Activated CD4-positive, alpha-beta T cell treated with anti-CD3 and anti-CD28 coated beads, Interleukin-10, Interleukin-2, amounts not matched to agents 100 ng/mL and 50 ng/mL, durations not matched to agents 16 hours and 8 hours (primary cell): ENCODE measurements around the gene VSTM2B.

ENCODE experiments used
- DNase-seq: peaks from one replicate; pipeline ENCODE4 v3.0.0-alpha.2; 2020

VSTM2B gene

DNA sequence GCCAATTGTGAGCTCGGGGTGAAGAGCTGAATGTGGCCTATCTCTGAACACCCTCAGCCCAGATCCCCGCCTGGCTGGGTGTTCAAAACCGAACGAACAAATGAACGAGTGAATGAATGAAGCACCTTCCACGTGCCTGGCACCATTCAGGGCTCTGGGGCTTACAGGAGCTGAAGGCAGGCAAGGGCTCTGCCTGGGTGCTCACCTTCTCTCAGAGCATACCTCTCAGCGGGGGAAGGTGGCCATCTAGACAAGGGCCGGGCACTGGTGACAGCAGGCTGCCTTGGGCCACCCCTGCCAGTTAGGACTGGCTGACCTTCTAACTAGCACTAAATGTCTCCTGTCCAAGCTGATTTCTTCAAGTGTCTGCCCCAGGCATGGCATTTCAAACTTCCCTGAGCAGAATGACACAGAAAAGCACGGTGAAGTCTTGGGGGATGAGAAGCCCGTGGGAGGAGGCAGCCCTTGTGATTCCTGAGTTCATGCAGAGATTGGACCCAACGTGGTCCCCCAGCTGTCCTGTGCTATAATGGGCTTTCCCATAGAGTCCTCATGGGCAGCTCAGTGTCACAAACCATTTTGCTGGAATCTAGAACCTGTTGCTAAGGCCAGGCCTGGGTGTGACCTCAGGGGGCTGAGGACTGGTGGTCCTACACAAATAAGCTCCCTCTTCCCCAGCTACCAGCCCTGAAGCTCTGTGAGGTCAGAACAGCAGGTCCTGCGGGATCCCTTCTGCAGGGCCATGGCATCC is 27.9 kb upstream of the VSTM2B start:
- DNase-seq: no peak

DNA sequence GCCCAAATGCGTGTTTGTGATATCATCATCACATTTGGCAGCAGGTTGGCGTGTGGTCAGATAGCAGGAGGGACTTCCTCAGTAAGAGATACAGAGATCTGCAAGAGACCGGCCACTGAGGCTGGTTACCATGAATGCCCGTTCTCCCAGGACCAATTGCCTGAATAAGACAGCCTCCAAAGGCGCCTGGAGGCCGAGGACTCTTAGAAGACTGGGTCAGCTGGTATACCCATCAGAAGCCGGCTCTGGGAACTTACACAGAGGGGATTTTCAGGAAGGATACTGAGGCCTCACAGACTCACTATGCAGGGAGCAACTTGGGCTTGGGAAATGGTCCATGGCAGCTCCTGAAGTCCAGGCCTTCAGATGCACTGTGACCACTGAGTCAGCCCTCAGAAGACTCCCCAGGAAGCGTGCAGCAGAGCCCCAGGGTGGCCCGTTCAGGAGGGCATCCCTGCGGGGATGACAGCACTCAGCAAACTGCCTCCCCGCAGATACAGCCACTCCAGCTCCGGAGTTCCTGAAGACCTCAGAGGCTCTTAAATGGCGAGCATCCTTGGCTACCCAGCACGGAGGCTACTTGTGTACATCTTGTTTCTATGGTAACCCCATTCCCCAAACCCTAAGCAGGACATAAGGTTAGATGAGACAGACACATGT is 26.4 kb upstream of the VSTM2B start:
- DNase-seq: no peak

DNA sequence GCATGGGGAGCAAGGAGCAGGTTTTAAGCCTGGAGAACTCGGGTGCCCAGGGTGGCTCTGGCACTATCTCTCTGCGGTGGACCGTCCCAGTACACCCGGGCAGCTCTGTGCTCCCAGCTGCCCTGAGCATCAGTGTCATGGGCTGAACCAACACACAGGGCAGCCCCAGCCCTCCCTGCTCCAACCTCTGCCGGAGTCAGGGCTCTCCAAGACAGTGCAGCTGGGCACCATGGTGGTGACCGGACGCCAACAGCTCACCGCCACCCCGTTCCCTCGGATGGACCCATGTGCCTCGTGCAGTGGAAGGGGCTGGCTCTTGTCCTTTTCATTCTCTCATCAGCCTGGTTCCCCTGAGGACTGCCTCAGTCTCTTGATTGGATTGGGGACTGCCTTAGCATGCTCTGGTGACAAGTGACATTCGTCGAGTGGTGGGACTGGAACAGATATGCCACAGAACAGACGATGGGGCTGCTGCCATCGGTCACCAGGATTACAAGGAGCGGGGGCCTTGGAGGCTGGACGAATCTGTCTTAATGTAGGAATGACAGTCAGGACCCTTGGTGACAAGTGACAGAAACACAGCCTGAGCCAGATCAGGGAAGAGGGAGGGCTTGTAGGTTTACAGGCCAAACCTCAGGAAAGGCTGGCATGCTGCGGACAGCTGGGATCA is 25.7 kb upstream of the VSTM2B start:
- no peak for DNase-seq

DNA sequence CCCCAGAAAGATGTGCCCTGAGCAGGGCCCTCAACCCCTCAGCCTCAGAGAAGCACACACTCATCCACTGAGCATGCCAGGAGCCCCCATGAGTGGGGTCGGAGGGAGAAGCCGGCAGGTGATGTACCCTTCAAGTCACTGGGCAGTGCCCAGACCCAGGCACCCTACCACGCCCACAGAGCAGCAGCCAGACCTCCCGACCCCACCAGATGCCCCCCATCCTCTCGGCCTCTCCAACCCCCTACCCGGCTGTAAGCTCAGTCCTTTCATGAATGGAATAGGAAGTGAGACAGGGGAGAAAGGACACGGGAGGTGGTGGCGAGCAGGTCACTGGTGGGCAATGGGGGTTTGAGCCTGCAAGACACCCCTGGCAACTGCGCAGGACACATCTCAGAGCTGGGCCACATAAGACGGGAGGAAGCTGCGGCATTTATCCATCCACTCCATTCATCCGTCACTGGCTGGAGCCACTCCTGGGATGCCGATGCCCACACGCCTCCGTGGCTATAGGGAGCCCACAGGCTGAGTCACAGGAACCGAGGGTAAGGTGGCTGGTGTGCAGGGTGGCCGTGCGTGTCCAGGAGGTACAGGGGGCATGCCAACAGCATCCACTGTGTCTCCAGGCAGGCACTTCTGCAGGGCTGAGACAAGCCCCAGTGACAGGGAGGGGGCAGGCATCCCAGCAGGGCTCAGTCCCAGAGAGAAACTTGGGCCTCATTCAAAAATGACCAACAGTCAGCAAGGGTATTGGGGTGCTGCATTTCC is 23.8 kb upstream of the VSTM2B start:
- no peak for DNase-seq

DNA sequence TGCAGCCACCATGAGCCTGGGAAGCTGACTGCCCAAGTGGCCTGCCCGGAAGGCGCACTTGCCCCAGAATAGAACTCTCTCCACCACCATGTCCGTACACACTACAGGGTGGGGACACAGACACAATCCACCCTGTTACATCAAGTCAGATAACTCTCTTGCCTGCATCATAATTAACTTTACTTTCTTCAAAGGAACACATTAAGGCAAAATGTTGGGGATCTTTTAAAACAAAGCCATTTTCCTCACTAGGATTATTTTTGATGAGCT is 23.3 kb upstream of the VSTM2B start:
- DNase-seq: no peak

DNA sequence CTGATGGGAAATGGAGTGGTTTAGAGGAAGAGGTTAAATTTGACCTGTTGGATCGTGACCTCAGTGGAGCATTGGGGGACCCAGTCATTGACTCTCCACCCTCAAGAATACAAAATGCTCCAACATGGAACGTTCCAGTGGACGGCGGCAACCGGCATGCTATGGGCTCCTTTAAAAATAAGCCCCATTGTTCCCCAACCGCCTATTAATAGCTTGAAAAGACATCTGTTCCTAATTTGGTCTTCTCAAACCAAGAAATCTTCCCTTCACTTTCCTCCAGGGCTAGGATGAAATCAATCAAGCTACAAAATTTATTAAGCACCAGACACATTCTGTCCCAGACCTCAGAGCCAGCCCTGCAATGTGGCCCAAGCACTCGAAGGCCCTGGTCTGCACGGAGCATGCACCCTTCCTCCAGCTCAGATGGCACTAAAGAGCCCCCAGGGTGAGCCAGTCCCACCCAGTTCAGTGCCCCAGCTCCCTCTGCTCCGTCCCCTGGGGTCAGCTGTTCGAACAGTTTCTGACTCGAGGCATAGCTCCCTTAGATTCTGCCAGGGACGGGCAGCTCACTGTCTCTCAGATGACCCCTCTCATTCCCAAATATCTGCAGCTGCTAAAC is 22.5 kb upstream of the VSTM2B start:
- no peak for DNase-seq

DNA sequence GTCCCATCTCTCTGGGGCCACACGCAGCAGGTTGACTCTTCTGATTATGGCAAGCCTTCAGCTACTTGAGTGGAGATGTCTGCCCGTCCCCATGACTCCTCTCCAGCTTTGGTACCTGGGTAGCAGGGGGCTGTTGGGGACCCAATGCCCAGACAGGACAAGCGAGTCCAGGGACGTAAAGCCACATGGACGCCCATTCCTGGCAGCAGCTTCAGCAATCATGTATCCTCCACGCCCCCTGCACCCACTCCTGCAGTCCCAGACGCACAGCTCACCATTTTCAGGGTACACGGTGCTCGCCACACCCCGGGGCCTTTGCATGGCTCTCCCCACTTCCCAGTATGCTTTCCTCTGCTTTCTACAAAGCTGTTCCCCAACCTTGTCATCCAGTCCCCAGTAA is 22.0 kb upstream of the VSTM2B start:
- DNase-seq: no peak

DNA sequence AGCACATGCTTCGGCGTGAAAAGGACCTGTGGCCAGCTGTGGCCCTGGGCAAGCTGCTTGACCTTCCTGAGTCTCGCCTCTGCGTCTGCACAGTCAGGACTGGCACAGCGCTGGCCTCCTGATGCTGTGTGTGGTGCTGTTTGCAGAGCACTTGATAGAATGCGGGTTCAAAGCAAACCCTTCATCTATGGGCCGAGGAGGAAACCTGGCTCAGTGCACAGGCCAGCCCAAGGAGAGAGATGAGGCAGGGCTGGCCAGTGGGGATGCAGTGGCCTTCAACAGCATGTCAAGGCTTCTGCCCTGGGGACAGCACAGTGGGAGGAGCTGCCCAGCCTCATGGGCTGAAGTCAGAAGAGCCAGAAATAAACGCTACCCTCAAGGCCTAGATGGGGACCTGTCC is 21.3 kb upstream of the VSTM2B start:
- no peak for DNase-seq

DNA sequence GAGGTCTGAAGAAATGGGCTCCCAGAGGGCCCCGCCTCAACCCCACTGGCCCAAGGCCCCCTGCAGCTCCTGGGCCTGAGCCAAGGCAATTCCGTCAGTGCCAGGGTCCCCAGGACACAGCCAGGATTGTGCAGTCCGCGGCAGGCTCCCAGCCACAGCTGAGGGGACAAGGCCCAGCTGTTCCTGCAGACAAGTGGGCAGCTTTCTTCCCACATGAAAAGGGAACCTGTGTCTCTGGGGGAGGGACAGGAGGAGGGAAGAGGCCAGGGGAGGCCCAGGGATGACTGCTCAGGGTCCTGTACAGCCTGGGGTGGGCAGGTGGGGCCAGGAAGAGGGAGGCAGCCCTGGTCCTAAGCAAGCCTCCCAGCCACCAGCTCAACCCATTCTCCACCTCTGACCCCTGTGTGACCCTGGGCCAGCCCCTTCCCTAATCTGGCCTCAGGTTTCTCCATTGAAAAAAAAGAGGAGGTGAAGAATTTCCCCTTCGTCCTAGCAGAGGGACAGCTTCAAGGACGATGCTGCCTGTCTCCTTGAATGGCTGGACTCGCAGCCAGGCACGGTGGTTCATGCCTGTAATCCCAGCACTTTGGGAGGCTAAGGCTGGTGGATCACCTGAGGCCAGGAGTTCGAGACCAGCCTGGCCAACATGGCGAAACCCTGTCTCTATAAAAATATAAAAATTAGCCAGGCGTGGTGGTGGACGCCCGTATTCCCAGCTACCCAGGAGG is 20.5 kb upstream of the VSTM2B start:
- no peak for DNase-seq

DNA sequence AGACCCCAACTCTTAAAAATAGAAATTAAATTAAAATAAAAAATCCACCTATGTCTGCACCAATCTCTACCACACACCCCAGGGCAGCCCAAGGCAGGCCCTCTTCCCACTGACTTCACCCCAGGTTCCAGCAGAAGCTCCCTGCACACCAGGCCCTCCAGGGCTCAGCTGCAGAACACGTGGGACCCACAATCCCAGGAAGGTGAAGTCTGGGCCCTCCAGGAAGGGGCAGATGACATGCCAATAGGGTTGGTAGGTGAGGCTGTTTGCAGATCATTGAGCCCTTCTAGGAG is 19.2 kb upstream of the VSTM2B start:
- no peak for DNase-seq

DNA sequence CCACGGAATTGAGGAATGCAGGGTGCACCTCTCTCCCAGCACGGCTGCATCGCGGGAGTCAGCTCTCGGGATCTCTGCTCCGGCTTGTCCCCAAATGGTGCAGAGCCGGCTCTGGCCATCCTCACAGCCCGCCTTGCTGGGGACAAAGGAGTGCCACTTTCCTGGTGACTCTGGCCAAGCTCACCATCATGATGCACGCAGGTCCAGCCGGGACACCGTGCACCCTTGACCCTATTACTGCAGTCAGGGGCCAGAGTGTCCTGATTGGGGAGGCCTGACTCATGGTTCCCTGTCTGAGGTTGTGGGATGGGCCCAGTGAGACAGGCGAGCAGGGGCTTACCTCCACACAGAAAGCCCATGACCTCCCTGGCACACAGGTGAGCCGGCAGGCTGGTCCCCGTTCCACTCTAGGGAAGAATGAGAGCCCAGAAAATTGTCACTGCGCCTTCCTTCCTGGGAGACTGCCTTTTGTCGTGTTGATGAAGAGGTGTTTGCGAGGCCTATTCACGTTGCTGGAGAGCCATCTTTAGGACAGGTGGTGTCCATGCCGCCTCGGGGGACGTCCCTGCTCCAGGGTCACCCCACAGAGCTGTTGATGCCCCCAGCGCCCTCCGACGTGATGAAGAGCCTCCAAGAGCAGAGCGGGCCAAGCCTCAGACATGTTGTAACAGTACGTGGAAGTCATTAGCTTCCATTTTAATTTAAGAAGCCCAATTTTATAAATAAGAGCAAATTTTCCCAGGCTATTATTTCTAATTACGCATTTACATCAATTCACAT is 18.5 kb upstream of the VSTM2B start:
- DNase-seq: no peak

DNA sequence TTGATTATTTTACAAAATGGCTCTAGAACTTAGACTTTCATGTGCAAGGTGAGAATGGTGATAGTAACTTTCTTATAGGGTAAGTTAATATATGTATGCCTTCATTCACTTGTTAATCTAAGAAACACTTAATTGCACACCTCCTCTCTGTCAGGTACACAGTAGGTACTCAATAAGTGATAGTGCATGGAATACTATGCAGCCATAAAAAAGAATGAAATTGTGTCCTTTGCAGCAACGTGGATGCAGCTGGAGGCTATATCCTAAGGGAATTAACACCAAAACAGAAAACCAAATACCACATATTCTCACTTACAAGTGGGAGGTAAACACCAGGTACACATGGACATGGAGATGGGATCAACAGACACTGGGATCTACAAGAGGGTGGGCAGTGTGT is 17.6 kb upstream of the VSTM2B start:
- no peak for DNase-seq

DNA sequence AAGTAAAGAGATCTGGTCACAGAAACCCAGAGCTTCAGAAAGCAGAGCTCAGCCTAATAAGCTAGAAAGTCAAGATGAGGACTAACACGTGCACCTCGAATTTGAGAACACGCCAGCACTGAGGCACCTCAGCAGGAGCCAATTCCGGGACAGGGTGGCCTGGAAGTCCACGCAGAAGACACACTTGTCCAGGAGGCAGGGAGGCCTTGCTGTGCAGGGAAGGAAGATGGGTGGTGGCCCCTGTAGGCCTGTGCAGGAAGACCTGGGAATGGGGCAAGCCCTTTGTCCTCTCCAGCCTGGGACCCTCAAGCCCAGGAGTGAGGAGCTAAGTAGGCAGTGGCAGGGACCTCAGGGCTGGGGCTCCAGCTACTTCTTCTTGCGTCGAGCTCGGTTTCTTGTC is 16.3 kb upstream of the VSTM2B start:
- DNase-seq: no peak

DNA sequence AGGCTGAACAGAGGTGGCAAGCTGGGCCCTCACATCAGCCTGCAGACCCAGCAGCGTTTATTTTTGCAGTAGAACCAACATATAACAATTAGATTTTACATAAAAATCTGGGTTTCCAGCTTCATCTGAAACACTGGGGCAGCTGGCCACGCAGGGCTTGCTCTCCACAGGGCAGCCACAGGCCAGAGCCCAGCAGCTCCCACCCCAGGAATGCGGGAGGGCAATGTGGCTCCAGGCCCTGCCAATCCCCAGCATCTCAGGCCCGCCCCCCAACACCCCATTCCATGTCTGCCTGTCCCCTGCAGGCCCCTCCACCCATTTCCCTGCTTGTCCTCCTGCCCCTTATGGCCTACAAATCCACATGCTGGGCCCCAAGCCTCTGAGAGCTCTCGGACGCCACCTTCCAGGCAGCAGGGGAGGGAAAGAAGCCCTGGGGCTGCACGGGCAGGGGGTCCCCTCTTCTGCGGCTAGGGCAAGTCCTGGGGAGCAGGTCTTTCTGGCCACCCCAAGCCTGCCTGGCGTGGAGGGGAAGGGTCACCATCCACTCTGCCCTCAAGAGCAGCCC is 15.0 kb upstream of the VSTM2B start:
- DNase-seq: no peak

DNA sequence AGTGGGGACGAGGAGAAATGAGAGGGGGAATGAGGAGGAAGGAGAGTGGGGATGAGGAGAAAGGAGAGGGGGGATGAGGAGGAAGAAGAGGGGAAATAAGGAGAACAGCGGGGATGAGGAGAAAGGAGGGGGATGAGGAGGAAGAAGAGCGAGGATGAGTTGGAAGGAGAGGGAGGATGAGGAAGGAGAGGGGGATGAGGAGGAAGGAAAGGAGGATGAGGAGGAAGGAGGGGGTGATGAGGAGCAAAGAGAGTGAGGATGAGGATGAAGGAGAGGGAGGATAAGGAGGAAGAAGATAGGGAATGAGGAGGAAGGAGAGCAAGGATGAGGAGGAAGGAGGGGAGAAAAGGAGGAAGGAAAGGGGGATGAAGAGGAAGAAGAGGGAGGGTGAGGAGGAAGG is 14.0 kb upstream of the VSTM2B start:
- no peak for DNase-seq

DNA sequence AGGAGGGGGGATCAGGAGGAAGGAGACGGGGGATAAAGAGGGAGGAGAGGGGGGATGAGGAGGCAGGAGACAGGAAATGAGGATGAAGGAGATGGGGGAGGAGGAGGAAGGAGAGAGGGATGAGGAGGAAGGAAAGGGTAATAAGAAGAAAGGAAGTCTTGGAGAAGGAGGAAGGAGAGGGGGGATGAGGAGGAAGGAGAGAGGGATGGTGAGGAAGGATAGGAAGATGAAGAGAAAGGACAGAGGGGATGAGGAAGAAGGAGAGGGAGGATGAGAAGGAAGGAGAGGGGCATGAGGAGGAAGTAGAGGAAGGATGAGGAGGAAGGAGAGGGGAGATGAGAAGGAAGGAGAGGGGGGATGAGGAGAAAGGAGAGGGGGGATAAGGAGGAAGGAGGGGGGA is 13.0 kb upstream of the VSTM2B start:
- DNase-seq: no peak

DNA sequence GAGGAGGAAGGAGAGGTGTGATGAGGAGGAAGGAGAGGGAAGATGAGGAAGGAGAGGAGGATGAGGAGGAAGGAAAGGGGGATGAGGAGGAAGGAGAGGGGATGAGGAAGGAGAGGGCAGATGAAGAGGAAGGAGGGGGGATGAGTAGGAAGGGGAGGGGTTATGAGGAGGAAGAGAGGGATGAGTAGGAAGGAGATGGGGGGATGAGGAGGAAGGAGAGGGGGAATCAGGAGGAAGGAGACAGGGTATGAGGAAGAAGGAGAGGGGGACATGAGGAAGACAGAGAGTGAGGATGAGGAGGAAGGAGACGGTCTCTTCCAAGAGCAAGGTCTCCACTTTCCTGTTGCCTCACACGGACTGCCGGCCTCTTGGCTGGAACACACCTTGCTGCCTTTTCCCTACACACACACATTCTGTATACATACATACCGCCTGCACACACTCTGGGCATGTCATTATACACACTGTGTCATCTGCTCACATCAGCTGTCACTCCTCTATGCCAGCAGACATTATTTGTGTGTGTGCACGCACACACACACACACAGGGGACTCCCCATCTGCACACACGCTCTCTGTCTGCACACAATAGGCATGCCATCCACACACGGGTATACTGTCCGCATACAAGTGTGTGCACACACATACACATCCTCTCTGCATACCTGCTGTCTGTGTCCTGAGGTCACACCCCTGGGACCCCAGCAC is 11.1 kb upstream of the VSTM2B start:
- DNase-seq: no peak

DNA sequence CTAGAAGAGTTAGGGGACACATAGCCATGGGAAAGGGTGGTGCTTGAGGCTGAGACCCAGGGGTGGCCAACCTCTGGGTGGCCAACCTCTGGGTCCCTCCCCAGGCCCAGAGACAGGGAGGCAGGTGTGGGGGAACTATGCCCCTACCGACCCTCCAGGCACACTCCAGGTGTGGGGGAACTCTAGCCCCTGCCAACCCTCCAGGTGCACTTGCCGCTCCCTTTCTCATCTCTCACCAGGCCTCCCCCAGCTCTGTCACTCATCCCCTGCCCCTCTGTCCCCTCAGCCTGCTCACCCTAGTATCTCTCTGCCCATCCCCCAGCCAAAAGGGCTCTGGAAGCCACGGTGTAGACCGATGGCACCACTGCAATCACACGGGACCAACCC is 10.6 kb upstream of the VSTM2B start:
- no peak for DNase-seq

DNA sequence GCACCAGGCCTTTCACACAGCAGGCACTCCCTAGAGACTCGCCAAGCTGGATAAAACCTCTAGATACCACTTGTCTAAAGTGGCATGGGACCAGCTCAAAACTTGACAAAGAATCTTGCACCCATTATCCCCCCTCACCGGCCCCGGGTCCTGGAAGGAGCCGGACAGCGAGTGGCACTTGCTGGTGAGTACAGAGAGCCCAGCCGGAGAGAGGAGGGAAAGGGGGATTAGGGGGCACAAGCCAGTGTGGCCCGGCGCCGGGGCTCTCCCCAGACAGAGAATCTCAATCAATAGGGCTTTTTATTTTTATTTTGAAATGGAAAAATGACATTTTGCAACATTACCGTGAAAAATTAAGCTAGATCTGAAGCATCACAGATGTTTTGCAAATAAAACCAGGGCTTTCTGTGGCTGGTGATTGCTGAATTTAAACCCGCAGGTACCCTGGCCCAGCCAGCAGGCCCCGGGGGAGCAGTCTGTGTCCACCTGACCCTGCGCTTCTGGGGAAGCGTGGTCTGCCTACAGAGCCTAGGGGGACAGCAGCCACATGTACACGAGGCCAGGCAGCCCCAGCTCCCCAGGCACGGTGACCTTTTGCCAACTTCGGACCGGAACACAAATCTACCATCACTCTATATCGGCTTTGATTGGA is 10.0 kb upstream of the VSTM2B start:
- DNase-seq: no peak

DNA sequence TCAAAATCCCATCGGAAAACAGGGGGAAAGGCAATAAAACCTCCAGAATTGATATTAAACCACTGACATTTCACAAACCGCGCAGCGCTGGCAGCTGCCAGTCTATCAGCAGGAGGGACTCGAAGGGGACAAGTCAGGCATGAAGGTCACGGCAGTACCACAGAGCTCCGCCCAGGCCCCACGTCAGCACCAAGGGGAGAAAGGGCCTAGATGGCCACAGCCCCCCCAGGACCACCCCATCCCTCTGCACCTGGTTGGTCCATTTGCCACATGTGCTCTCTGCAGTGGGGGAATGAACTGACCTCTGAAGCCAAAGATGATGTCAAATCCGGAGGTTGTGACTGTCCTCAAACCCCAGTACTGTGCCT is 9.5 kb upstream of the VSTM2B start:
- no peak for DNase-seq
